ENCODE results near the gene ANKRD22. TPM values are rescaled to one million over a fixed set of nuclear protein-coding genes. Genes with fewer than 3 reads are reported as not detected.

ANKRD22 gene
- total and polyA plus RNA-seq, 4 donors = 0.38 to 1.0 (median 0.43) TPM

DNA sequence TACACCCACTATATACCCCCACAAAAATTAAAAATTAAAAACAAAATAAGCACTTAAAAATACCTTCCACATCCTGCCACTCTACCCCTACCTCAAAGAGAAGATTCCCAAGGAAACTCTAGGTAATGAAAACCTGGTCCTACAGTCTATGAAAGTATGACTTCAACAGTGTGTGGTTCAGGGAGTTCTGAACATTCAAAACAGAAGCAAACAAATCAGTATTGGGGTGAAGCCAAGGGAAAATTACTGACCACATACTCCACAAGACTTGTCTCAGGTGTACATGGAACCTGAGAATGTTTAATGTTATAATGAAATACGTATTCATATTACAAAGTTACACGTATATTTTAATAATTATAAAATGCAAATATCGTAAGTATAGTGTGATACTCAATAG is 69.4 kb downstream of the ANKRD22 start:
- no peaks in the 10 kb centered on the region for H3K4me1 ChIP-seq (ENCODE audit: control insufficient read depth in 4 of 4, insufficient read depth in 4 of 4, low read length in 3 of 4)
- peaks cover 0 to 2% (median 0%) of the 10 kb centered on the region in 4 donors for H3K27me3 ChIP-seq (ENCODE audit: control insufficient read depth in 4 of 4, insufficient read depth in 4 of 4, low read length in 3 of 4)
- H3K27ac ChIP-seq (ENCODE audit: low read depth in 1 of 2, low read length in 2 of 2) = no peak overlapping the region
- no peaks in the 10 kb centered on the region for H3K36me3 ChIP-seq (ENCODE audit: control insufficient read depth in 4 of 4, insufficient read depth in 3 of 4, low read depth in 1 of 4, low read length in 3 of 4)
- no peak overlapping the region for H3K9ac ChIP-seq (ENCODE audit: low read depth in 1 of 2, low read length in 2 of 2)
- 94% methylated on average over 3 of the region's 3 CpGs for WGBS
- H3K4me3 ChIP-seq (ENCODE audit: low read depth in 1 of 3, low read length in 3 of 3) = no peak overlapping the region
- TF ChIP-seq FOXA1 (IDR thresholded peaks at IDR 0.05) (no peak), RXRA (IDR thresholded peaks at IDR 0.05) (no peak), EGR1 (IDR thresholded peaks at IDR 0.05; ENCODE audit: low read depth in 2 of 2) (no peak), TAF1 (conservative IDR thresholded peaks at IDR 0.05) (no peak)
- no peaks in the 10 kb centered on the region for H3K9me3 ChIP-seq (ENCODE audit: control insufficient read depth in 4 of 4, low read length in 3 of 4)
- DNase-seq (ENCODE audit: low spot score) = no peak

GRCh38 chr10:88781206-88781605 is 70.4 kb downstream of the ANKRD22 start:
- Histone ChIP-seq H3K4me3 (ENCODE audit: low read depth in 1 of 3, low read length in 3 of 3) (no peak overlapping the region), H3K27ac (ENCODE audit: low read depth in 1 of 2, low read length in 2 of 2) (no peak overlapping the region), H3K4me1 (ENCODE audit: control insufficient read depth in 4 of 4, insufficient read depth in 4 of 4, low read length in 3 of 4) (no peaks in the 10 kb centered on the region), H3K9ac (ENCODE audit: low read depth in 1 of 2, low read length in 2 of 2) (no peak overlapping the region), H3K9me3 (ENCODE audit: control insufficient read depth in 4 of 4, low read length in 3 of 4) (no peaks in the 10 kb centered on the region), H3K27me3 (ENCODE audit: control insufficient read depth in 4 of 4, insufficient read depth in 4 of 4, low read length in 3 of 4) (peaks cover 0 to 2% (median 0%) of the 10 kb centered on the region in 4 donors), H3K36me3 (ENCODE audit: control insufficient read depth in 4 of 4, insufficient read depth in 3 of 4, low read depth in 1 of 4, low read length in 3 of 4) (no peaks in the 10 kb centered on the region)
- TF ChIP-seq SP1 (IDR thresholded peaks at IDR 0.05) = no peak
- TF ChIP-seq HNF4G (IDR thresholded peaks at IDR 0.05) = no peak
- no peak for TF ChIP-seq CTCF (IDR thresholded peaks at IDR 0.05; ENCODE audit: low read depth, low read length, missing input control)
- no peak for TF ChIP-seq TAF1 (conservative IDR thresholded peaks at IDR 0.05)
- TF ChIP-seq GABPA (IDR thresholded peaks at IDR 0.05 in 1 of 2, conservative IDR thresholded peaks at IDR 0.05 in 1 of 2) = no peak
- TF ChIP-seq, protein P1, sequence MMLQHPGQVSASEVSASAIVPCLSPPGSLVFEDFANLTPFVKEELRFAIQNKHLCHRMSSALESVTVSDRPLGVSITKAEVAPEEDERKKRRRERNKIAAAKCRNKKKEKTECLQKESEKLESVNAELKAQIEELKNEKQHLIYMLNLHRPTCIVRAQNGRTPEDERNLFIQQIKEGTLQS (IDR thresholded peaks at IDR 0.05) = no peak
- no peak for TF ChIP-seq FOXA1 (IDR thresholded peaks at IDR 0.05)
- TF ChIP-seq ZBTB33 (IDR thresholded peaks at IDR 0.05) = no peak
- no peak for TF ChIP-seq RAD21 (IDR thresholded peaks at IDR 0.05)
- TF ChIP-seq HNF4A (conservative IDR thresholded peaks at IDR 0.05) = no peak
- no peak for TF ChIP-seq JUND (IDR thresholded peaks at IDR 0.05)
- TF ChIP-seq, protein P2, sequence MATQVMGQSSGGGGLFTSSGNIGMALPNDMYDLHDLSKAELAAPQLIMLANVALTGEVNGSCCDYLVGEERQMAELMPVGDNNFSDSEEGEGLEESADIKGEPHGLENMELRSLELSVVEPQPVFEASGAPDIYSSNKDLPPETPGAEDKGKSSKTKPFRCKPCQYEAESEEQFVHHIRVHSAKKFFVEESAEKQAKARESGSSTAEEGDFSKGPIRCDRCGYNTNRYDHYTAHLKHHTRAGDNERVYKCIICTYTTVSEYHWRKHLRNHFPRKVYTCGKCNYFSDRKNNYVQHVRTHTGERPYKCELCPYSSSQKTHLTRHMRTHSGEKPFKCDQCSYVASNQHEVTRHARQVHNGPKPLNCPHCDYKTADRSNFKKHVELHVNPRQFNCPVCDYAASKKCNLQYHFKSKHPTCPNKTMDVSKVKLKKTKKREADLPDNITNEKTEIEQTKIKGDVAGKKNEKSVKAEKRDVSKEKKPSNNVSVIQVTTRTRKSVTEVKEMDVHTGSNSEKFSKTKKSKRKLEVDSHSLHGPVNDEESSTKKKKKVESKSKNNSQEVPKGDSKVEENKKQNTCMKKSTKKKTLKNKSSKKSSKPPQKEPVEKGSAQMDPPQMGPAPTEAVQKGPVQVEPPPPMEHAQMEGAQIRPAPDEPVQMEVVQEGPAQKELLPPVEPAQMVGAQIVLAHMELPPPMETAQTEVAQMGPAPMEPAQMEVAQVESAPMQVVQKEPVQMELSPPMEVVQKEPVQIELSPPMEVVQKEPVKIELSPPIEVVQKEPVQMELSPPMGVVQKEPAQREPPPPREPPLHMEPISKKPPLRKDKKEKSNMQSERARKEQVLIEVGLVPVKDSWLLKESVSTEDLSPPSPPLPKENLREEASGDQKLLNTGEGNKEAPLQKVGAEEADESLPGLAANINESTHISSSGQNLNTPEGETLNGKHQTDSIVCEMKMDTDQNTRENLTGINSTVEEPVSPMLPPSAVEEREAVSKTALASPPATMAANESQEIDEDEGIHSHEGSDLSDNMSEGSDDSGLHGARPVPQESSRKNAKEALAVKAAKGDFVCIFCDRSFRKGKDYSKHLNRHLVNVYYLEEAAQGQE (IDR thresholded peaks at IDR 0.05) = no peak
- TF ChIP-seq NR2F2 (IDR thresholded peaks at IDR 0.05) = no peak
- TF ChIP-seq FOXA2 (IDR thresholded peaks at IDR 0.05) = no peak
- TF ChIP-seq, protein P3, sequence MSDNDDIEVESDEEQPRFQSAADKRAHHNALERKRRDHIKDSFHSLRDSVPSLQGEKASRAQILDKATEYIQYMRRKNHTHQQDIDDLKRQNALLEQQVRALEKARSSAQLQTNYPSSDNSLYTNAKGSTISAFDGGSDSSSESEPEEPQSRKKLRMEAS (IDR thresholded peaks at IDR 0.05) = no peak
- TF ChIP-seq YY1 (IDR thresholded peaks at IDR 0.05) = no peak
- TF ChIP-seq EGR1 (IDR thresholded peaks at IDR 0.05; ENCODE audit: low read depth in 2 of 2) = no peak
- 75% methylated on average over 2 of the region's 2 CpGs for WGBS
- no peak for DNase-seq (ENCODE audit: low spot score)

All from liver (tissue), 9 donors.